Measurements from ENCODE around the gene CCDC183.

GRCh38 chr9:136802321-136802720 lies 6.2 kb downstream of the CCDC183 start:
- TF ChIP-seq, protein P1, sequence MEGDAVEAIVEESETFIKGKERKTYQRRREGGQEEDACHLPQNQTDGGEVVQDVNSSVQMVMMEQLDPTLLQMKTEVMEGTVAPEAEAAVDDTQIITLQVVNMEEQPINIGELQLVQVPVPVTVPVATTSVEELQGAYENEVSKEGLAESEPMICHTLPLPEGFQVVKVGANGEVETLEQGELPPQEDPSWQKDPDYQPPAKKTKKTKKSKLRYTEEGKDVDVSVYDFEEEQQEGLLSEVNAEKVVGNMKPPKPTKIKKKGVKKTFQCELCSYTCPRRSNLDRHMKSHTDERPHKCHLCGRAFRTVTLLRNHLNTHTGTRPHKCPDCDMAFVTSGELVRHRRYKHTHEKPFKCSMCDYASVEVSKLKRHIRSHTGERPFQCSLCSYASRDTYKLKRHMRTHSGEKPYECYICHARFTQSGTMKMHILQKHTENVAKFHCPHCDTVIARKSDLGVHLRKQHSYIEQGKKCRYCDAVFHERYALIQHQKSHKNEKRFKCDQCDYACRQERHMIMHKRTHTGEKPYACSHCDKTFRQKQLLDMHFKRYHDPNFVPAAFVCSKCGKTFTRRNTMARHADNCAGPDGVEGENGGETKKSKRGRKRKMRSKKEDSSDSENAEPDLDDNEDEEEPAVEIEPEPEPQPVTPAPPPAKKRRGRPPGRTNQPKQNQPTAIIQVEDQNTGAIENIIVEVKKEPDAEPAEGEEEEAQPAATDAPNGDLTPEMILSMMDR (IDR thresholded peaks at IDR 0.05; ENCODE audit: low read depth, low read length, missing input control), result no peak
- TF ChIP-seq REST (IDR thresholded peaks at IDR 0.05), result no peak
- TF ChIP-seq MAX (IDR thresholded peaks at IDR 0.05), result no peak
- no peak for TF ChIP-seq JUND (IDR thresholded peaks at IDR 0.05)
